ENCODE data around the gene ADCY10.

The ADCY10 gene

DNA sequence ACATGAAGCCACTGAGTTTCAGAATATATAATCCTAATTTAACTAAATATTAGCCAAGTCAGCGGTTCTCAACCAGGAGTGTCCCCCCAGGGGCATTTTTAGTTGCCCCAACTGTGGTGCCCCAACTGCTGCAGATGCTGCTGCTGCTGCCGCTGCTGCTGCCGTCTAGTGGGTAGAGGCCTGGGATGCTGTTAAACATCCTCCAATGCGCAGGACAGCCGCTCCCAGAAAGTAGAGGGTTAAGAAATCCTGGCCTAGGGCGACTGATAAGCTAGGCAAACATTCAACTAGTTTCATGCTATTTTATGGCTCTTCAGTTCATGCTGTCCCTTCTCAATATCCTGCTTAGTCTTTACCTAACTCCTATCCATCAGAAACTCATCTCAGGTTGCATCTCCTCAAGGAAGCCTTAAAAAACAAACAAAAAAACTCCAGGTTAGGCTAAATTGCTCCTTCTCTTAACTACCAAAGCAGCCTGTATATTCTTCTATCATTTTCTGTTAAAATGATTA is 12.6 kb upstream of the ADCY10 start:
- DNase-seq (ENCODE audit: insufficient read length) (no peak), FAIRE-seq (no peak)
- no peak for TF ChIP-seq TAF1 (IDR thresholded peaks at IDR 0.05; ENCODE audit: borderline replicate concordance, low read depth, low read length)
- no peak for TF ChIP-seq POLR2AphosphoS5 (IDR thresholded peaks at IDR 0.05; ENCODE audit: low read depth, low read length)
- no peak for TF ChIP-seq POLR2A (IDR thresholded peaks at IDR 0.05; ENCODE audit: low read depth, low read length)

GRCh38 chr1:167924543-167925231 is 10.8 kb upstream of the ADCY10 start:
- DNase-seq (ENCODE audit: insufficient read length) (no peak), FAIRE-seq (no peak)
- TF ChIP-seq POLR2A (IDR thresholded peaks at IDR 0.05; ENCODE audit: low read depth, low read length) (no peak), TAF1 (IDR thresholded peaks at IDR 0.05; ENCODE audit: borderline replicate concordance, low read depth, low read length) (no peak), POLR2AphosphoS5 (IDR thresholded peaks at IDR 0.05; ENCODE audit: low read depth, low read length) (no peak)

- no peak for FAIRE-seq
Measured at GRCh38 chr1:167924102-167924501, 10.2 kb upstream of the ADCY10 start.

DNA sequence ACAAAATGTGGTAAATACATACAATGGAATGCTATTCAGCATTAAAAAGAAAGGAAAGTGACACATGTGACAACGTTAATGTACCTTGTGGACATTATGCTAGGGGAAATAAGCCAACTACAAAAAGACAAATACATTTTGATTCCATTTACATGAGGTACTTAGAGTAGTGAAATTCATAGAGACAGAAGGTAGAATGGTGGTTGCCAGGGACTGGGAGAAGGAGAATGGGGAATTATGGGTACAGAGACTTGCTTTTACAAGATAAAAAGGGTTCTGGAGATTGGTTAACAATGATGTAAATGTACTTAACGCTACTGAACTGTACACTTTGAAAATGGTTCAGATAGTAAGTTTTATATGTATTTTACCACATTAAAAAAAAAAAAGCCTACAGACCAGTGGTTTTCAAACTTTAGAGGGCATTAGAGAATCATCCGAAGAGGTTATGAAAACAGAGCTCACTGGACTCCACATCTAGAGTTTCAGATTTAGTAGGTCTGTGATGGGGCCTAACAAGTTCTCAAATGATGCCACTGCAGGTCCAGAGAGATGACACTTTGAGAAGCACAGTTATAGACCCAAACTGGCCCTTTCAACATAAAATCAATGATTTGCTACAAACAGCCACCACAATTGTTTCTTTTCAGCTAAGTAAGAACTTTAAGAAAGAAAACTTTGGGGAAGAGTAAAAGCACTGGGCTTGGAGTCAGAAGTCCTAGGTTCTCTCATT is 9.6 kb upstream of the ADCY10 start:
- TF ChIP-seq POLR2A (IDR thresholded peaks at IDR 0.05; ENCODE audit: low read depth, low read length) = no peak
- TF ChIP-seq TAF1 (IDR thresholded peaks at IDR 0.05; ENCODE audit: borderline replicate concordance, low read depth, low read length) = no peak
- TF ChIP-seq POLR2AphosphoS5 (IDR thresholded peaks at IDR 0.05; ENCODE audit: low read depth, low read length) = no peak
- no peak for FAIRE-seq
- DNase-seq (ENCODE audit: insufficient read length) = no peak

More at GRCh38 chr1:167924102-167924501, 10.2 kb upstream of the ADCY10 start:
- no peak for DNase-seq (ENCODE audit: insufficient read length)
- TF ChIP-seq POLR2AphosphoS5 (IDR thresholded peaks at IDR 0.05; ENCODE audit: low read depth, low read length) = no peak
- TF ChIP-seq POLR2A (IDR thresholded peaks at IDR 0.05; ENCODE audit: low read depth, low read length) = no peak
- no peak for TF ChIP-seq TAF1 (IDR thresholded peaks at IDR 0.05; ENCODE audit: borderline replicate concordance, low read depth, low read length)

DNA sequence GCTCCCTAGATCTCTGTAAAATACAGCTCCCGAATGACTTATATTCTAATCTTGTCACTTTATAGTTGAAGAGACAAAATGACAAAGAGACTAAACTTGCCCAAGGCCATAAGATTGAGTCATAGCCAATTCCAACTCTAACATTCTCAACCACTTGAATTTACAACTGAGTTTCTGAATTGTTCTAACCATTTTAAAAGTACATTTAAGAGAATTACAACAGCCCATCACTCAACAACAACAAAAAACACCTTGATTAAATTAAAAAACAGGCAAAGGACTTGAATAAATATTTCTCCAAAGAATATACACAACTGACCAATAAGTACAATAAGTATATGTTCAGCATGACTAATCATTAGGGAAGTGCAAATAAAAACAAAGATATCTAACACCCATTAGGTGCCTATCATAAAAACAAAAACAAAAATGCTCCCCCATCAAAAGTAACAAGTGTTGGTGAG is 8.7 kb upstream of the ADCY10 start:
- DNase-seq (ENCODE audit: insufficient read length) (no peak), FAIRE-seq (no peak)
- TF ChIP-seq POLR2AphosphoS5 (IDR thresholded peaks at IDR 0.05; ENCODE audit: low read depth, low read length) = no peak

- FAIRE-seq (no peak), DNase-seq (ENCODE audit: insufficient read length) (no peak)
- TF ChIP-seq TAF1 (IDR thresholded peaks at IDR 0.05; ENCODE audit: borderline replicate concordance, low read depth, low read length) = no peak
- TF ChIP-seq POLR2A (IDR thresholded peaks at IDR 0.05; ENCODE audit: low read depth, low read length) = no peak
- no peak for TF ChIP-seq POLR2AphosphoS5 (IDR thresholded peaks at IDR 0.05; ENCODE audit: low read depth, low read length)
Measured at GRCh38 chr1:167922023-167922422, 8.1 kb upstream of the ADCY10 start.

DNA sequence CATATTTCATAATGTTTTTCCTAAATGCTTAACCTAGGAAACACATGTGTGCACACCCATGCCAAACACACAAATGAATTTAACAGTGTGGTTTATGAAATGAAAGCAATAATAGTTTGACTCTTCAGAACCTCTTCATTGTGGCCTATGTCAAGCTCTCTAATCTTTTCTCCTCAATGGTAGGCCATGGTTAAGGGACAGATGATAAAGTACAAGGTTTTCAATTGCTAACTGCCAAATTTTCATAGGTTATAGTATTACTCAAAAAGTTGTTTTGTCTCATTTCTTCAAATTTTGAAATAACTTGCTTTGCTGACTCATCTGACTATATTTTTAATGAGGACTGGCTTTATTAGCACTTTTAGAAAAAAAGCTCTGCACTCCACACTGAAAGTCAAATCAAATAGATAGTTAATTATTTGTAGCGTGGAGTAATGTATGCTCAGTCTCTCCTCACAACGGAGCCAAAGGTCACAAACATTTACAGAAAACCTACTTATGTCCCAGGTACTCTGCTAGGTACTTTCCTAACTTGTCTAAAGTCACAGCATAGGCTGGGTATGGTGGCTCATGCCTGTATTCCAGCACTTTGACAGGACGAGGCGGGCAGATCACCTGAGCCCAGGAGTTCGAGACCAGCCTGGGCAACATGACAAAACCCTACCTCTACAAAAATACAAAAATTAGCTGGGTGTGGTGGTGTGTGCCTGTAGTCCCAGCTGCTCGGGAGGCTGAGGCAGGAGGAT is 3.0 kb upstream of the ADCY10 start:
- no peak for FAIRE-seq
- DNase-seq (ENCODE audit: insufficient read length) = no peak
- TF ChIP-seq POLR2AphosphoS5 (IDR thresholded peaks at IDR 0.05; ENCODE audit: low read depth, low read length) (no peak), TAF1 (IDR thresholded peaks at IDR 0.05; ENCODE audit: borderline replicate concordance, low read depth, low read length) (no peak), POLR2A (IDR thresholded peaks at IDR 0.05; ENCODE audit: low read depth, low read length) (no peak)

DNA sequence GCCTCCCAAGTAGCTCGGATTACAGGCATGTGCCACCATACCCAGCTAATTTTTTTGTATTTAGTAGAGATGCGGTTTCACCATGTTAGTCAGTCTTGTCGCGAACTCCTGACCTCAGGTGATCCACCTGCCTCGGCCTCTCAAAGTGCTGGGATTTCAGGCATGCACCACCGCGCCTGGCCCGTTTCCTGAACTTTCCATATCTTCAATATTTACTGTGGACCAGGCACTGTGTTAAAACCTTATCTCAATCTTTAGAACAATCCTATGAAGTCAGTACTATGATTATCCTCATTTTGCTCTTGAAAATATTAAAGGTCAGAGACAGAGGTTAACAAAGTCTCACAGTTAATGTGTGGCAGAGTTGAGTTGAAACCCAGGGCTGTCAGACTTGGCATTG is 1.6 kb upstream of the ADCY10 start:
- FAIRE-seq = no peak
- TF ChIP-seq POLR2A (IDR thresholded peaks at IDR 0.05; ENCODE audit: low read depth, low read length) (no peak), POLR2AphosphoS5 (IDR thresholded peaks at IDR 0.05; ENCODE audit: low read depth, low read length) (no peak), TAF1 (IDR thresholded peaks at IDR 0.05; ENCODE audit: borderline replicate concordance, low read depth, low read length) (no peak)
- no peak for DNase-seq (ENCODE audit: insufficient read length)

DNA sequence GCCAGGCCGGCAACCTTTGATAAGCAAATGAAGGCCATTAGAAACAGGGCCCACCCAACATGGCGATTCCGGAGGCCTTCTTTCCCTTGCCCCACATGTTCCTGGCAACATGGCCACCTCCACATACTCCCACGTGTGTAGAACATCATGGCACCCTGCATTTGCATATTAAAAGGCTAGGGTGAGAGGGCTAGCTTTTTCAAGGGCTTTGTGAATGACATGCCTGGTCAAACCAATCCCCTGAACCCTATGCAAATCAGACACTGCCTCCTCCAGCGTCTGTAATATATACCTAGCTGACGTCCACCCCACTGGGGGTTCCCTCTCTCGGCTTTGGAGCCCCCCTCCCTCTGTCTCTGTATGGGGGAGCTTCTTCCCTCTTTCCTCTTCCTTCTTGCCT is 1.6 kb downstream of the ADCY10 start:
- no peak for DNase-seq (ENCODE audit: insufficient read length)
- TF ChIP-seq POLR2AphosphoS5 (IDR thresholded peaks at IDR 0.05; ENCODE audit: low read depth, low read length) (no peak), POLR2A (IDR thresholded peaks at IDR 0.05; ENCODE audit: low read depth, low read length) (no peak), TAF1 (IDR thresholded peaks at IDR 0.05; ENCODE audit: borderline replicate concordance, low read depth, low read length) (no peak)
- no peak for FAIRE-seq

GRCh38 chr1:167911413-167911812 is 2.5 kb downstream of the ADCY10 start:
- no peak for DNase-seq (ENCODE audit: insufficient read length)
- TF ChIP-seq POLR2A (IDR thresholded peaks at IDR 0.05; ENCODE audit: low read depth, low read length) (no peak), TAF1 (IDR thresholded peaks at IDR 0.05; ENCODE audit: borderline replicate concordance, low read depth, low read length) (no peak)
- FAIRE-seq = no peak

- no peak for TF ChIP-seq POLR2AphosphoS5 (IDR thresholded peaks at IDR 0.05; ENCODE audit: low read depth, low read length)
- no peak for FAIRE-seq
- no peak for DNase-seq (ENCODE audit: insufficient read length)
Measured at GRCh38 chr1:167910530-167910929, 3.4 kb downstream of the ADCY10 start.
